ENCODE data around the gene ABHD16B.

DNA sequence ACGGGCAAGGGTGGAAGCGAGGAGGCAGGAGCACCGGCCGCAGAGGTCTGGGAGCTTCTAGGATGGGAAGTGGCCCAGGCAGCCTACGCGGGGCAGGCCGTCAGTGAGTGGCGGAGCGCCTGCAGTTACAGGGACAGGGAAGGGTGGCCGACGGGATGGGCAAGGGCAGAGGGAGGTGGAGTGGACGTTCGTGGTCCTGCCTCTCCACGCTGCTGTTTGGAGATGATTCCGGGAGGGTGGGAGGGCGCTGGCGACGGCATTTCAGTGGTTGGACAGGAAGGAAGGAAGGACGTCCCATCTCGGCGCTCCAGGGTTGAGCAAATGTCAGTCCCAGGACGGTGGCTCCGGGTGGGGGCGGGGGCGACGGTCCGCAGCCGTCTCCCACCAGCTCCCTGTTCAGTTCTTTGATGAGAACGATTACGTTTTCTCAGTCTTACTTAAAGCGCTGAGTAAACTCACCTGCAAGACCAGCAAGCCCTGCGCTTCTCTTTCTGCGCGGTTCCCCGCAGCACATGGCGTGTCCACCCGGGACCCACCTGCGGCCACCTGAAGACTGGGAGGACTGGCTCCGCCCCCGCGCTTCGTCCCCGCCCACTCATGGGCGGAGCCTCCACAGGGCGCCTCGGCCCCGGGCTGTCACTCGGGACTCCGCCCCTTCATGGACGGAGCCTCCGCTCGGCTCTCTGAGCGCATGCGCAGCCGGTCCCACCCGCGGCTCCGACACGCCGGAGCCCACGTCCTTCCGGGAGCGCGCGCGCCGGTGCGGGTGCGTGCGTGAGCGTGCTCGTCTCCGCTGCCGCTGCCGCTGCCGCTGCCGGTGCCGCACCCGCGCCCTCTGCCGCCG is 33.3 kb downstream of the ABHD16B start, which contains the start of gene DNAJC5:
- TF ChIP-seq, protein P1, sequence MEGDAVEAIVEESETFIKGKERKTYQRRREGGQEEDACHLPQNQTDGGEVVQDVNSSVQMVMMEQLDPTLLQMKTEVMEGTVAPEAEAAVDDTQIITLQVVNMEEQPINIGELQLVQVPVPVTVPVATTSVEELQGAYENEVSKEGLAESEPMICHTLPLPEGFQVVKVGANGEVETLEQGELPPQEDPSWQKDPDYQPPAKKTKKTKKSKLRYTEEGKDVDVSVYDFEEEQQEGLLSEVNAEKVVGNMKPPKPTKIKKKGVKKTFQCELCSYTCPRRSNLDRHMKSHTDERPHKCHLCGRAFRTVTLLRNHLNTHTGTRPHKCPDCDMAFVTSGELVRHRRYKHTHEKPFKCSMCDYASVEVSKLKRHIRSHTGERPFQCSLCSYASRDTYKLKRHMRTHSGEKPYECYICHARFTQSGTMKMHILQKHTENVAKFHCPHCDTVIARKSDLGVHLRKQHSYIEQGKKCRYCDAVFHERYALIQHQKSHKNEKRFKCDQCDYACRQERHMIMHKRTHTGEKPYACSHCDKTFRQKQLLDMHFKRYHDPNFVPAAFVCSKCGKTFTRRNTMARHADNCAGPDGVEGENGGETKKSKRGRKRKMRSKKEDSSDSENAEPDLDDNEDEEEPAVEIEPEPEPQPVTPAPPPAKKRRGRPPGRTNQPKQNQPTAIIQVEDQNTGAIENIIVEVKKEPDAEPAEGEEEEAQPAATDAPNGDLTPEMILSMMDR (IDR thresholded peaks at IDR 0.05; ENCODE audit: extremely low read depth in 1 of 2, insufficient read depth in 1 of 2, low read depth in 1 of 2, low read length in 2 of 2) = no peak
- TF ChIP-seq POLR2A (IDR thresholded peaks at IDR 0.05; ENCODE audit: low read depth, low read length) (no peak), MYC (IDR thresholded peaks at IDR 0.05; ENCODE audit: low read depth, low read length) (no peak), JUN (IDR thresholded peaks at IDR 0.05; ENCODE audit: borderline replicate concordance, insufficient read depth, insufficient read length, low read depth) (no peak)

All from endothelial cell of umbilical vein (primary cell).